ENCODE measurements around the gene C22orf39.

DNA sequence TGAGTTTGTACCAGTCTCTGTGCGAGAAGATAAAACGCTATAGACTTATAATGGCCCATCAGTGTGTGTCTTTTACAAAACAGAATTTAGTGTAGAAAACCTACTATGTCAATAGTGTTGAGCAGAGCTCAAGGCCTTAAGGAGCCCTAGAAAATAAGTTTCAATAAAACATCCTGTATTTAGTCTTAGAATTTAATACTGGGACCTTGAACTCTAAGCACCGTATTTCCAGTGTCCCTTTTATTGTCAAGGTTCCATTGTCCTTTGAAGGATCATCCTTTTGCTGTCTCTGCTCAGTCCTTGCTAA is 48.8 kb upstream of the C22orf39 start:
- TF ChIP-seq EZH2 (IDR thresholded peaks at IDR 0.05; ENCODE audit: borderline replicate concordance, low read depth, low read length, severe bottlenecking), result no peak
- TF ChIP-seq, protein P1, sequence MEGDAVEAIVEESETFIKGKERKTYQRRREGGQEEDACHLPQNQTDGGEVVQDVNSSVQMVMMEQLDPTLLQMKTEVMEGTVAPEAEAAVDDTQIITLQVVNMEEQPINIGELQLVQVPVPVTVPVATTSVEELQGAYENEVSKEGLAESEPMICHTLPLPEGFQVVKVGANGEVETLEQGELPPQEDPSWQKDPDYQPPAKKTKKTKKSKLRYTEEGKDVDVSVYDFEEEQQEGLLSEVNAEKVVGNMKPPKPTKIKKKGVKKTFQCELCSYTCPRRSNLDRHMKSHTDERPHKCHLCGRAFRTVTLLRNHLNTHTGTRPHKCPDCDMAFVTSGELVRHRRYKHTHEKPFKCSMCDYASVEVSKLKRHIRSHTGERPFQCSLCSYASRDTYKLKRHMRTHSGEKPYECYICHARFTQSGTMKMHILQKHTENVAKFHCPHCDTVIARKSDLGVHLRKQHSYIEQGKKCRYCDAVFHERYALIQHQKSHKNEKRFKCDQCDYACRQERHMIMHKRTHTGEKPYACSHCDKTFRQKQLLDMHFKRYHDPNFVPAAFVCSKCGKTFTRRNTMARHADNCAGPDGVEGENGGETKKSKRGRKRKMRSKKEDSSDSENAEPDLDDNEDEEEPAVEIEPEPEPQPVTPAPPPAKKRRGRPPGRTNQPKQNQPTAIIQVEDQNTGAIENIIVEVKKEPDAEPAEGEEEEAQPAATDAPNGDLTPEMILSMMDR (IDR thresholded peaks at IDR 0.05; ENCODE audit: borderline replicate concordance, extremely low read depth, low read length, poor library complexity, severe bottlenecking), result no peak
